ENCODE results near the gene USP31.

DNA sequence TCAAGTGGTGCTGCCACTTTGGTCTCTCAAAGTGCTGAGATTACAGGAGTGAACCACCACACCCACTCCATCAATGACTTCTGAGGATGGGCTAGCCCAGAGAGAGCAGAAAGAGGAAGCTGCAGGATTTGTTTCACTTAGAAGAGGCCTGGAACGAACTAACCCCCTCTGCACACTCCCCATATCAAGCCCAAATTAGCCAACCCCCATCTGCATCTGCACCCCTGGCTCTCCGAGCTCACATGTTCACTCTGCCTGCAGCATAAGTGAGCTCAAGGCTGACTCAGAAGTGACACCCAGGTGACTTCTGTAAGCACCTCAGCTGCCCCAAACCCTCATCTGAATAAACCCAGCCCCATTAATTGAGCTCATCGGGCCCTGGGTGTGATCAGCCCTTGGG lies 38.1 kb upstream of the USP31 start:
- TF ChIP-seq, protein P1, sequence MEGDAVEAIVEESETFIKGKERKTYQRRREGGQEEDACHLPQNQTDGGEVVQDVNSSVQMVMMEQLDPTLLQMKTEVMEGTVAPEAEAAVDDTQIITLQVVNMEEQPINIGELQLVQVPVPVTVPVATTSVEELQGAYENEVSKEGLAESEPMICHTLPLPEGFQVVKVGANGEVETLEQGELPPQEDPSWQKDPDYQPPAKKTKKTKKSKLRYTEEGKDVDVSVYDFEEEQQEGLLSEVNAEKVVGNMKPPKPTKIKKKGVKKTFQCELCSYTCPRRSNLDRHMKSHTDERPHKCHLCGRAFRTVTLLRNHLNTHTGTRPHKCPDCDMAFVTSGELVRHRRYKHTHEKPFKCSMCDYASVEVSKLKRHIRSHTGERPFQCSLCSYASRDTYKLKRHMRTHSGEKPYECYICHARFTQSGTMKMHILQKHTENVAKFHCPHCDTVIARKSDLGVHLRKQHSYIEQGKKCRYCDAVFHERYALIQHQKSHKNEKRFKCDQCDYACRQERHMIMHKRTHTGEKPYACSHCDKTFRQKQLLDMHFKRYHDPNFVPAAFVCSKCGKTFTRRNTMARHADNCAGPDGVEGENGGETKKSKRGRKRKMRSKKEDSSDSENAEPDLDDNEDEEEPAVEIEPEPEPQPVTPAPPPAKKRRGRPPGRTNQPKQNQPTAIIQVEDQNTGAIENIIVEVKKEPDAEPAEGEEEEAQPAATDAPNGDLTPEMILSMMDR (IDR thresholded peaks at IDR 0.05), result no peak
- TF ChIP-seq POLR2A (IDR thresholded peaks at IDR 0.05), result no peak
- no peak for TF ChIP-seq POLR2AphosphoS5 (IDR thresholded peaks at IDR 0.05)

Measured in prostate gland (tissue), 2 donors.